GM23338 (cell line): ENCODE results near the gene TP73. TPM values are rescaled to one million over a fixed set of nuclear protein-coding genes. Genes with fewer than 3 reads are reported as not detected.

ENCODE experiments used
- ATAC-seq: fragments of 200-7000 bp; cut with Tn5 transposase; 3 replicates; pipeline ENCODE4 v1.9.1; 2020
- DNase-seq: peaks from one replicate; pipeline ENCODE4 v3.0.0-alpha.2; 2015; ENCODE audit warnings: low spot score
- H2AFZ ChIP-seq: fragments of 200-600 bp; sonication (generic); 2 replicates; pipeline ENCODE4 v1.8.0; 2016; ENCODE audit warnings: antibody characterized with exemption, mild to moderate bottlenecking, moderate library complexity
- H3F3A ChIP-seq: fragments of 200-600 bp; sonication (generic); replicated peaks from 2 replicates; pipeline ENCODE4 v1.8.0; 2017; ENCODE audit warnings: antibody characterized with exemption, mixed run types, low read depth
- H3K27ac ChIP-seq: fragments of 200-600 bp; sonication (generic); 2 replicates; pipeline ENCODE4 v1.6.1; 2016; ENCODE audit warnings: low read depth
- H3K27me3 ChIP-seq: fragments of 200-600 bp; sonication (generic); 2 replicates; pipeline ENCODE4 v1.8.0; 2016; ENCODE audit warnings: mild to moderate bottlenecking, mixed run types, moderate library complexity; ENCODE audit not compliant: insufficient read depth
- H3K36me3 ChIP-seq: fragments of 200-600 bp; sonication (generic); 2 replicates; pipeline ENCODE4 v1.8.0; 2016; ENCODE audit warnings: mild to moderate bottlenecking; ENCODE audit not compliant: insufficient read depth
- H3K4me1 ChIP-seq: fragments of 200-600 bp; sonication (generic); 2 replicates; pipeline ENCODE4 v1.8.0; 2016; ENCODE audit warnings: mild to moderate bottlenecking, moderate library complexity; ENCODE audit not compliant: insufficient read depth
- H3K4me2 ChIP-seq: fragments of 200-600 bp; sonication (generic); 2 replicates; pipeline ENCODE4 v1.7.1; 2017; ENCODE audit warnings: mixed run types
- H3K4me3 ChIP-seq: fragments of 200-600 bp; sonication (generic); 2 replicates; pipeline ENCODE4 v1.6.1; 2016; ENCODE audit warnings: mixed run types
- H3K79me2 ChIP-seq: fragments of 200-600 bp; sonication (generic); replicated peaks from 2 replicates; pipeline ENCODE4 v1.8.0; 2017; ENCODE audit warnings: mild to moderate bottlenecking; ENCODE audit not compliant: insufficient read depth
- H3K9me2 ChIP-seq: fragments of 200-600 bp; sonication (generic); 2 replicates; pipeline ENCODE4 v1.8.0; 2017; ENCODE audit not compliant: insufficient read depth
- H4K20me1 ChIP-seq: fragments of 200-600 bp; sonication (generic); replicated peaks from 2 replicates; pipeline ENCODE4 v1.8.0; 2017; ENCODE audit warnings: mild to moderate bottlenecking; ENCODE audit not compliant: insufficient read depth
- H3K27ac Mint-ChIP-seq: 2 replicates; pipeline ENCODE4 v1.8.0; 2020; ENCODE audit warnings: inconsistent platforms, mild to moderate bottlenecking, moderate library complexity, mixed read lengths
- H3K27me3 Mint-ChIP-seq: 3 replicates; pipeline ENCODE4 v1.8.0; 2022; ENCODE audit warnings: low read depth, mild to moderate bottlenecking, moderate library complexity, mixed read lengths, inconsistent platforms; ENCODE audit not compliant: insufficient read depth, poor library complexity
- H3K36me3 Mint-ChIP-seq: 3 replicates; pipeline ENCODE4 v1.8.0; 2021; ENCODE audit warnings: low read depth, mild to moderate bottlenecking, inconsistent platforms, moderate library complexity, mixed read lengths
- H3K4me1 Mint-ChIP-seq: 3 replicates; pipeline ENCODE4 v1.8.0; 2020; ENCODE audit warnings: mild to moderate bottlenecking, inconsistent platforms, mixed read lengths
- H3K4me3 Mint-ChIP-seq: 3 replicates; pipeline ENCODE4 v1.8.0; 2021; ENCODE audit warnings: moderate library complexity, mild to moderate bottlenecking, inconsistent platforms, mixed read lengths
- H3K9me3 Mint-ChIP-seq: 3 replicates; pipeline ENCODE4 v1.8.0; 2020; ENCODE audit warnings: moderate library complexity, mild to moderate bottlenecking, inconsistent platforms, mixed read lengths
- EZH2phosphoT487 ChIP-seq: fragments of 200-600 bp; sonication (generic); IDR thresholded peaks from one replicate; pipeline ENCODE4 v1.8.1; 2018; ENCODE audit warnings: antibody characterized with exemption; ENCODE audit not compliant: unreplicated experiment
- JUNB ChIP-seq: IDR thresholded peaks from one replicate; pipeline ENCODE4 v1.6.1; 2016; ENCODE audit warnings: antibody characterized with exemption; ENCODE audit not compliant: unreplicated experiment
- NANOG ChIP-seq: IDR thresholded peaks from 2 replicates; pipeline ENCODE4 v1.6.1; 2016; ENCODE audit warnings: antibody characterized with exemption, borderline replicate concordance
- ZNF331 ChIP-seq: fragments of 250-450 bp; sonication (Bioruptor Pico); IDR thresholded peaks from 2 replicates; pipeline ENCODE4 v1.5.0; 2020; ENCODE audit warnings: low read depth, mild to moderate bottlenecking, moderate library complexity
- polyA plus RNA-seq: library from polyadenylated mRNA; unstranded; fragments of >200 nt; fragmentation: Nextera tagmentation; extraction: Ambion mirVana; gene quantifications from 2 replicates; pipeline ENCODE4 v1.2.1, GENCODE V29; 2016
- total RNA-seq: library from RNA; depleted of rRNA; stranded (reverse); fragments of >200 nt; shearing (Covaris generic); gene quantifications from 2 replicates; pipeline ENCODE4 v1.2.3, GENCODE V29; 2014
- TF ChIP-seq, protein P1 (sequence below): IDR thresholded peaks from 2 replicates; pipeline ENCODE4 v1.6.1; 2016; ENCODE audit warnings: antibody characterized with exemption
- TF ChIP-seq, protein P2 (sequence below): IDR thresholded peaks from one replicate; pipeline ENCODE4 v1.6.1; 2018; ENCODE audit warnings: antibody characterized with exemption; ENCODE audit not compliant: unreplicated experiment
- TF ChIP-seq, protein P3 (sequence below), 2 experiments: fragments of 200-600 bp in 1 of 2; sonication (generic) in 1 of 2; conservative IDR thresholded peaks; 2 replicates each; pipeline versions ENCODE4 v1.5.1 to v1.6.1; 2016 to 2017; ENCODE audit warnings: antibody characterized with exemption in 2 of 2, low read depth in 2 of 2, mild to moderate bottlenecking in 2 of 2, moderate library complexity in 1 of 2

TP73 gene
- total and polyA plus RNA-seq, 2 experiments from 2014 or later, result 1.4 to 3.4 TPM

DNA sequence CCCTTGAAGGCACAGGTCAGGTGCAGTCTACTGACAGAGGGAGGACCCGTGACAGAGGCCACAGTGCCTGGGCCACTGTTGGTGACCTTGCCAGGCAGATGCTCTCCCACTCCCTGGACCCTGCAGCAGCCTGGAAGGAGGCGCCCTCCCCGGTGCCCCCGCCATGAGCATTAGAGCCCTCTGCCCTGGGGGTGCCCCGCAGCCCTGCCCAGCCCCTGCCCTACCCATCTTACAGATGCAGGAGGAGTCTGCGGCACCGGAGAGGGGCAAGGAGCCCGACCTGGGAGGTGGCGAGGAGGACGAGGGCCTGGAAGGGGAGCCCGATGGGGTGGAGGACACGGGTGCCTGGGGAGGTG, 110.5 kb downstream of the TP73 start (continued):
- TF ChIP-seq, protein P1, sequence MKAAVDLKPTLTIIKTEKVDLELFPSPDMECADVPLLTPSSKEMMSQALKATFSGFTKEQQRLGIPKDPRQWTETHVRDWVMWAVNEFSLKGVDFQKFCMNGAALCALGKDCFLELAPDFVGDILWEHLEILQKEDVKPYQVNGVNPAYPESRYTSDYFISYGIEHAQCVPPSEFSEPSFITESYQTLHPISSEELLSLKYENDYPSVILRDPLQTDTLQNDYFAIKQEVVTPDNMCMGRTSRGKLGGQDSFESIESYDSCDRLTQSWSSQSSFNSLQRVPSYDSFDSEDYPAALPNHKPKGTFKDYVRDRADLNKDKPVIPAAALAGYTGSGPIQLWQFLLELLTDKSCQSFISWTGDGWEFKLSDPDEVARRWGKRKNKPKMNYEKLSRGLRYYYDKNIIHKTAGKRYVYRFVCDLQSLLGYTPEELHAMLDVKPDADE, result no peak
- no peak for TF ChIP-seq ZNF331 (CRISPR knock-in tag)
- TF ChIP-seq, protein P2, sequence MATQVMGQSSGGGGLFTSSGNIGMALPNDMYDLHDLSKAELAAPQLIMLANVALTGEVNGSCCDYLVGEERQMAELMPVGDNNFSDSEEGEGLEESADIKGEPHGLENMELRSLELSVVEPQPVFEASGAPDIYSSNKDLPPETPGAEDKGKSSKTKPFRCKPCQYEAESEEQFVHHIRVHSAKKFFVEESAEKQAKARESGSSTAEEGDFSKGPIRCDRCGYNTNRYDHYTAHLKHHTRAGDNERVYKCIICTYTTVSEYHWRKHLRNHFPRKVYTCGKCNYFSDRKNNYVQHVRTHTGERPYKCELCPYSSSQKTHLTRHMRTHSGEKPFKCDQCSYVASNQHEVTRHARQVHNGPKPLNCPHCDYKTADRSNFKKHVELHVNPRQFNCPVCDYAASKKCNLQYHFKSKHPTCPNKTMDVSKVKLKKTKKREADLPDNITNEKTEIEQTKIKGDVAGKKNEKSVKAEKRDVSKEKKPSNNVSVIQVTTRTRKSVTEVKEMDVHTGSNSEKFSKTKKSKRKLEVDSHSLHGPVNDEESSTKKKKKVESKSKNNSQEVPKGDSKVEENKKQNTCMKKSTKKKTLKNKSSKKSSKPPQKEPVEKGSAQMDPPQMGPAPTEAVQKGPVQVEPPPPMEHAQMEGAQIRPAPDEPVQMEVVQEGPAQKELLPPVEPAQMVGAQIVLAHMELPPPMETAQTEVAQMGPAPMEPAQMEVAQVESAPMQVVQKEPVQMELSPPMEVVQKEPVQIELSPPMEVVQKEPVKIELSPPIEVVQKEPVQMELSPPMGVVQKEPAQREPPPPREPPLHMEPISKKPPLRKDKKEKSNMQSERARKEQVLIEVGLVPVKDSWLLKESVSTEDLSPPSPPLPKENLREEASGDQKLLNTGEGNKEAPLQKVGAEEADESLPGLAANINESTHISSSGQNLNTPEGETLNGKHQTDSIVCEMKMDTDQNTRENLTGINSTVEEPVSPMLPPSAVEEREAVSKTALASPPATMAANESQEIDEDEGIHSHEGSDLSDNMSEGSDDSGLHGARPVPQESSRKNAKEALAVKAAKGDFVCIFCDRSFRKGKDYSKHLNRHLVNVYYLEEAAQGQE, result no peak

DNA sequence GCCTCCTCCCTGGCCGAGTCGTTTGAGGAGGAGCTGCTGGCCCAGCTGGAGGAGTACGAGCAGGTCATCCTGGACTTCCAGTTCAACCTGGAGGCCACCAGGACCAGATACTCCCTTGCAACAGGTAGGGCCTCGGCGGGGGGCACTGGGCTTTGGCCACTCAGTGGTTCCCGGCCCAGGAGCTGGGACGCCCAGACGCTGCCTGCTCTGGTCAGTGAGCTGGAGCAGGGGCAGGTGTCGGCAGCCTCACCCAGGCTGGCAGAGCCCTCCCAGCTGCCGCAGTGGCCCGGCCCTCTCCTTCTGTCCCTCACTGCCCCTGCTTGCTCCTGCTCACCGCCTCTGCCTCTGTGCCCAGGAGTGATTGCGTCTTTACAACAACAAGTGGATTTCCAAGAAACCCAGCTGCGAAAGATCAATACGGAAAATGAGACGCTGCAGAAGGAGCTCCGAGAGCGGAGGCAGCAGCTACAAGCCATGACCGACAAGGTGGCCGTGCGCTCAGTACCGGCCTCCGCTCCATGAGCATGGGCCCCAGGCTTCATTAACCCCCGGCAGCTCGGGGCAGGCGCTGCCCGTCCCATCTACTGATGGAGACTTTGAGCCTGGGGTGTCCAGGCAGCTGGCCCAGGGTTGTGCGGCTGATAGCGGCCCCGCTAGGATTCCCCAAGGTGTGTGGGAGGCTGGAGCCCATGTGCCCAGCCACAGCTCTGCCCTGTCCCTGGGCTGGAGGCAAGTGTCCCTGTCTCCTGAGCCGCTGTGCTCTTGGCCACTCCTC, 111.2 kb downstream of the TP73 start:
- peaks cover 22% of the 10 kb centered on the region for H3K9me3 Mint-ChIP-seq
- H3K27ac Mint-ChIP-seq, result no peak overlapping the region
- H3K4me1 Mint-ChIP-seq, result peaks cover 3% of the 10 kb centered on the region; the same call in 2 of the 3 replicates
- Histone ChIP-seq H4K20me1 (no peaks in the 10 kb centered on the region), H3F3A (no peaks in the 10 kb centered on the region), H3K4me2 (no peak overlapping the region), H3K79me2 (no peaks in the 10 kb centered on the region), H3K9me2 (no peaks in the 10 kb centered on the region), H2AFZ (no peak overlapping the region), H3K27ac (no peak overlapping the region), H3K27me3 (no peaks in the 10 kb centered on the region), H3K36me3 (no peaks in the 10 kb centered on the region), H3K4me1 (no peaks in the 10 kb centered on the region), H3K4me3 (no peak overlapping the region)
- ATAC-seq (no peak), DNase-seq (no peak)
- H3K36me3 Mint-ChIP-seq, result peaks cover 11% of the 10 kb centered on the region; the same call in 2 of the 3 replicates
- peaks cover 7% of the 10 kb centered on the region for H3K27me3 Mint-ChIP-seq
- no peak overlapping the region; the same call in 2 of the 3 replicates for H3K4me3 Mint-ChIP-seq
- TF ChIP-seq EZH2phosphoT487 (no peak), JUNB (no peak), NANOG (no peak)
- TF ChIP-seq, protein P3, sequence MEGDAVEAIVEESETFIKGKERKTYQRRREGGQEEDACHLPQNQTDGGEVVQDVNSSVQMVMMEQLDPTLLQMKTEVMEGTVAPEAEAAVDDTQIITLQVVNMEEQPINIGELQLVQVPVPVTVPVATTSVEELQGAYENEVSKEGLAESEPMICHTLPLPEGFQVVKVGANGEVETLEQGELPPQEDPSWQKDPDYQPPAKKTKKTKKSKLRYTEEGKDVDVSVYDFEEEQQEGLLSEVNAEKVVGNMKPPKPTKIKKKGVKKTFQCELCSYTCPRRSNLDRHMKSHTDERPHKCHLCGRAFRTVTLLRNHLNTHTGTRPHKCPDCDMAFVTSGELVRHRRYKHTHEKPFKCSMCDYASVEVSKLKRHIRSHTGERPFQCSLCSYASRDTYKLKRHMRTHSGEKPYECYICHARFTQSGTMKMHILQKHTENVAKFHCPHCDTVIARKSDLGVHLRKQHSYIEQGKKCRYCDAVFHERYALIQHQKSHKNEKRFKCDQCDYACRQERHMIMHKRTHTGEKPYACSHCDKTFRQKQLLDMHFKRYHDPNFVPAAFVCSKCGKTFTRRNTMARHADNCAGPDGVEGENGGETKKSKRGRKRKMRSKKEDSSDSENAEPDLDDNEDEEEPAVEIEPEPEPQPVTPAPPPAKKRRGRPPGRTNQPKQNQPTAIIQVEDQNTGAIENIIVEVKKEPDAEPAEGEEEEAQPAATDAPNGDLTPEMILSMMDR (conservative IDR thresholded peaks at IDR 0.05; ENCODE audit: low read depth in 2 of 2), result no peak
- TF ChIP-seq, protein P1, result no peak
- TF ChIP-seq, protein P2, result no peak
